NCI-H2196 treated with DMSO at 0.1 percent for 48 hours (cell line): ENCODE measurements around the gene JADE2.
"Not testable (repeated sequence)": the region's sequence is repeated elsewhere in the genome, so short reads cannot be mapped to it uniquely, and the experiment has no call there.

Experiments
- DNase-seq: peaks from one replicate; lab custom pipeline; 2025; ENCODE audit not compliant: unreplicated experiment; lab: John Stamatoyannopoulos, UW

Gene JADE2

DNA sequence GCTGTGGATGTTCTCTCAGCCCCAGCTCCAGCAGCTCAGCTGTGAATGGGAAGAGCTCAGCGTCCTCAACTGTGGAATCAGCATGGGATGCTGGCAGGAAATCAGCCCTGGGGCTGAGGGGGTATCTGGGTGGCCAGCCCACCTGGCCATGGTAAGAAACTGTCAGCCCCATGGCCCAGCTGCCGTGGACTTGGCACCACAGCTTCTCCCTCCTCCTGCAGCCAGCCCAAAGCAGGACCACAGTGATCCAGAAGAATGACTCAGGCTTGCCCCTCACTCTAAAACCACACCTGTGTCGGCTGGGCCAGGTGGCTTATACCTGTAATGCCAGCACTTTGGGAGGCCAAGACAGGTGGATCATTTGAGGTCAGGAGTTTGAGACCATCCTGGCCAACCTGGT is 59.2 kb downstream of the JADE2 start:
- DNase-seq, result no peak

DNA sequence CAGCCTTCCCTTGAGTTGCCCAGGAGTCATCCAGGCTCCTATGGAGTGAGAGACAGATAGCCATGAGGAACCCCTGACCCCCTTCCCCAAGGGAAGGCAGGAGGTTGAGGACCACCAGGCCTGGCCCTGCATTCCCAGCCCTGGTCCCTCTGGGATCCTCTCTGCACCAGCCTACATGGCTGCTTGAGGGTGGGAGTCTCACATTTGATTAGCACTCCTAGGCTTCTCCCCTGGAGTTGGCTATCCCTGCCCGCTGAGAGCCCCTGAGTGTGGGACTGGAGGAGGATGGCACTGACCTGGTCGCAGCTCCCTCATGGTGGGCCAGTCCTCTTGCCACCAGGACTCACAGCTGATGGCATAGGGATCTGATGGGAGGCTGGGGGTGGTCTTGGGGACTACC is 60.5 kb downstream of the JADE2 start:
- no peak for DNase-seq

DNA sequence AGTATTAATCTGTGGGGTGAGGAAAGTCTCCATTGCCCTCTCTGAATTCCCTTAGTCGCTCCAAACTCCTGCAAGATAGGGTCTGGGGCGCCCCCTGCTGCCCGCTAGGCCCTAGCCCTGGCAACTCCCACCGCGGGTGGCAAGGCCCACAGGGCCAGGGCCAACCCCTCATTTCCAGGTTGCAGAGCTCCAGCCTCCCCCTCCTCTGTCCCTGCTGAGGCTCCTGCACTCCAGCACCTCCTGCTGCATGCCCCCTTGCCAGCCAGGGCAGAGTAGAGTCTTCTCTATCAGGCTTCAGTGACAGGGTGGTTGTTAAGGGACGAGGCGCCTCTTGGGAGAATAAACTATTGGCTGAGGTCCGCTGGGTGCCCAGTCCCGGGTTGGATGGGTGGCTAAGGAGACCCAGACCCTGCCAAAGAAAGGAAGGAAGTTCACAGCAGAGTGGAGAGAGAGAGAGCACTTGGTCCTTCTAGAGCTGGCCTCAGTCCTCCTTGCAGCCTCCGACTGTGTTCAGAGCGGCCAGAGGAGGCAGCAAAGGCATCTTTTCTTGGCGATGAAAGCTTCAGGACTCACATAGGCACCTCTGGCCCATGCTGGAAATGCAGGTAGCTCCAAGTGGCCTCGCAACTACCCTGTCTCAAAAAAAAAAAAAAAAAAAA is 61.5 kb downstream of the JADE2 start:
- peak; percentile 44 for DNase-seq

DNA sequence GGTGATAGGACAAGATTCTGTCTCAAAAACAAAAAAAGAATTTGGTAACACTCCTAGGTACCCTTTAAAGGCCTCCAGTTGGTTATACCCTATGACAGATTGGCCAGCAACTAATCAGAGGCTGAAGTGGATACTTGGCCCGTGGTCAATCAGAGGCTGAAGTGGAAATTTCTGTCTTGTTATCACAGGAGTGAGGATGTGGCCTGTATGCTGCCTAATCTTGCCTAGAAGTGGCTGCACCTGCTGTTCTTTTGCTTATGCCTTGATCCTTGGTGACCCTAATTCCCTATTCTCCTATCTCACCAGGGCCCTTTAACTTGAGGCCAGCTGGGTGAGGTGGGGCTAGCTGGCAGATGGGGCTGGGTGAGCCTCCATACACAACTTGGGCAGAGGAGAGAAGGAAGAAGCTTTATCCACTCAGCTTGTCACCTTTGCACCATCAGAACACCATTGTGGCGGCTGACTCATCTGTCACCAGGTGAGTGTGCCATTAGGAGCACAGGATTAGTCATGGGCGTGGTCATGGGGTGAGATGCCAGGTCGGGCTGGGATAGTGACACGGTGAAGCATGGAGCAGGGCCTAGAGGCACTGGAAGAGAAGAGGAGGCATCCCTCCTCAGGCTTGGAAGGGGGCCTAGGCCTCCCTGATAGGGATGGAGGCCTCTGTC is 65.7 kb downstream of the JADE2 start:
- DNase-seq, result peak; percentile 32

DNA sequence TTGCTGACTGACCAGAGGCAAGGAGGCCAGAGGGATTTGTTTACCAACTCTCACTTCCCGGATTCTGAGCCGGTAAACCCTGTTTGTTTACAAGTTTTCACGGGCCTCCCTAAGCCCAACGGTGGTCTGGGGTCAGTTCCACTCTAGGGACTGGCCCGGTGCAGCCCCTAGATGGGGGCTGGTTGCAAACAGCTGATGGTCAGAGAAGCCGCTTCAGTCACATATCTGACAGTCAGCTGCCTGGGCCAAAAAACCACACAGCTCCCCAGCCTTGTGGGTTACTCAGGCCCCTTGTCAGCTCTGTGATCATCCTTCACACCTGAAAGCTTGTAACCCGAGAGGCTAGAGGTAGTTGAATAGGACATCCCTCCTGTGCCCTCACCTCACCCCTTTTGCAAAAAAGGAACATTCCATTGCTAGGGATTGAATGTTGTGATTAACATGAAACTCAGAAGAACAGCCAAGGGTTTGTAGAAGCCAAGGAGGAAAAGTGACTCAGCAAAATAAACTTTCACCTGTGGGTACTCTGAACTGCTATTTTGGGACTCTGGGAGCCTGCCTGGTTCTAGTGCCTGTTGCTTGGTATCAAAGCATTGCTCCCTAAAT is 66.8 kb downstream of the JADE2 start:
- no peak for DNase-seq

DNA sequence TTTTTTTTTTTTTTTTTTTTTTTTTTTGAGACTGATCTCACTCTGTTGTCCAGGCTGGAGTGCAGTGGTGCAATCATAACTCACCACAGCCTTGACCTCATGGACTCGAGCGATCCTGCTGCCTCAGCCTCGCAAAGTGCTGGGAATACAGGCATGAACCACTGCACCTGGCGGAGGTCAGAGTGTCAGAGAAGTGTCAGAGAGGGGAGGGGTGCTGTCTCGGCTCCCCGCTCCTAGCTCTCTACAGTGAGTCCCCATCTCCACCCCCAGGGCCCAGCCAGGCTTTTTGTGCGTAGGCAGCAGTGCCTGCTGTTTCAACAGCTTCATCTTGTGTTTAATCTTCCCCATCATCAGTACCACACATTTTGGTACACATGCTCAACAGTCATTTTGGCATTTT is 68.9 kb downstream of the JADE2 start:
- no peak for DNase-seq

DNA sequence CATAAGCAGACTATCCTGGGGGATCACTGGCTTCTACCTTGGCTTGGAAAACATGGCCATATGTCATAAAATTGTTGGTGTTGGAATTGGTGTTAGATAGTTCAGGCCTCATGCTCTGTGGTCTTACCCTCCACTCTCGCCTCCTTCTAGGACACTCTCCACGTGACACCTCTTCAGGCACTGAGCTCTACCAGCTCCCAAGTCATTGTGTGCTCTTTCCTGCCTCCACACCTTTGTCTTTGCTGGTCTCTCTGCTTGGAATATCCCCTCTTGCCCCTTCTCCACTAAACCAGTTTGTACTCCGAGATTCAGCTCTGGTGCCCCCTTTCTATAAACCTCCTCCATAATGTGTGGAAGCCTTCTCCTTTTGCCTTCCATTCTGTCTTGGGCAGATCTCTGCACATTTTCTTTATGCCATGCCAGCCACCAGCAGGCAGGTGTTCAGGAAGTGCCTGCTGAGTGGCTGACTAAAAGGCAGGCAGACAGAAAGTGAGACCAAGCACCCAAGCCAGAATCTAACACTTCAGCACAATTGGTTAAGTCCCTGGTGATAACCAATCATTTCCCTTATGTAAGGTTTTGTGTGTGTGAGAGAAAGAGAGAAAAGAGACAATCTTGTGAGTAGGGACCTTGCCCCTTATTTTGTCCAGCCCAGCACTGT is 69.5 kb downstream of the JADE2 start:
- peak; percentile 25 for DNase-seq

DNA sequence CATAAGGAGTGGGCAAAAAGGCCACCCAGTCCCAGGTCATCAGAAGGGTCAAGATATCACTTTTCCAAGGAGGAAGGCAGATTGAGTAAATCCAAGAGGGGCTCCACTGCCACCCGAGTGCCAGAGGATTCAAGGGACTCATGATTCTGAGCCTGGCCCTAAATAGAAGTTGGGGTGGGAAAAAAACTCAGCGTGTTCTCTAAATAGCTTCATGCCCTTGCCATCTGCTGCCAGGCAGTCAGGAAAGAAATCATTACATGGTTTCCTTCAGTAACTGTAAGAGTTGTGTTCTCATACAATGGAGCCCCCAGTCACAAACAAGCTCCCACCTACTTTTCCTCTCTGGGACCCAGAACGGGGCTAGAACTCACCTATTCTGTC is 70.0 kb downstream of the JADE2 start:
- no peak for DNase-seq

DNA sequence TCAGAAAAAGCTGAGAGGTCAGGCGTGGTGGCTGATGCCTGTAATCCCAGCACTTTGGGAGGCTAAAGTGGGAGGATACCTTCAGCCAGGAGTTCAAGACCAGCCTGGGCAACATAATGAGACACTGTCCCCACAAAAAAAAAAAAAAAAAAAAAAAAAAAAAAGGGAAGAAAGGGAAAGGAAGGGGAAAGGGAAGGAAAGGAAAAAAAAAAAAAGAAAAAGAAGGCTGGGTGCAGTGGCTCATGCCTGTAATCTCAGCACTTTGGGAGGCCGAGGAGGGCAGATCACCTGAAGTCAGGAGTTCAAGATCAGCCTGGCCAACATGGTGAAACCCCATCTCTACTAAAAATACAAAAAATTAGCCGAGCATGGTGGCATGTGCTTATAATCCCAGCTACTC is 74.3 kb downstream of the JADE2 start:
- DNase-seq, result not testable (repeated sequence)

DNA sequence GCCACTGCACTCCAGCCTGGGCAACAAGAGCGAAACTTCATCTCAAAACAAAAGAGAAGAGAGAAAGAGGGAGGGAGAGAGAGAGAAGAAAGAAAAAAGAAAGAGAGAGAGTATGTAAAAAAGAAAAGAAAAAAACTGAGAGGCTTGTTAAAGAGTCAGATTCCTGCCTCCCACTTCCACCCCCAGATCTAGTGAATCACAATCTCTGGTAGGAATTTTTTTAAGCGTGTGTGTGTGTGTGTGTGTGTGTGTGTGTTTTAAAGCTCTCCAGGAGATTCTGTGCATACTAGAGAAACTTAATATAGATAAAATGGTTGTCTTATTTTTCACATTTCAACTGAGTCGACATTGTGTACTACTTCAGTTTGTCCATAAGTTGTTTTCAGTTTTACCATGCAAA is 75.1 kb downstream of the JADE2 start:
- DNase-seq, result no peak

DNA sequence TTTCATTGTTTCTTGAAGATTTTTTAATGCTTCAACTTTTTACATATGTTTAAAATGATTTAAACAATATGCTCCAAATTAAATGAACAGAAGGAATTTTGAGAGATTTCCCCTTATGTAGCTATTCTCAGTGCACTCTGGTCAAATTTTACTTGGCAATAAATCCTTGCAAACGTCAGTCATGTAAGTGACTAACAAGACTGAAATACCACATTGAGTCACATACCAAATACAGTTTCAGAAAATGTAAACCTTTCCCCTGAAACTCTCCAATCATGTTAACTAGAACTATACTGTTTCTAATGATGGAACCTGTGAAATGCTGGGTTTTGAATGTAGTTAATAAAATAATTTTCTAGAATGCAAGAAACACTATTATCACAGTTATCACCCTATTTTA is 77.6 kb downstream of the JADE2 start:
- no peak for DNase-seq

DNA sequence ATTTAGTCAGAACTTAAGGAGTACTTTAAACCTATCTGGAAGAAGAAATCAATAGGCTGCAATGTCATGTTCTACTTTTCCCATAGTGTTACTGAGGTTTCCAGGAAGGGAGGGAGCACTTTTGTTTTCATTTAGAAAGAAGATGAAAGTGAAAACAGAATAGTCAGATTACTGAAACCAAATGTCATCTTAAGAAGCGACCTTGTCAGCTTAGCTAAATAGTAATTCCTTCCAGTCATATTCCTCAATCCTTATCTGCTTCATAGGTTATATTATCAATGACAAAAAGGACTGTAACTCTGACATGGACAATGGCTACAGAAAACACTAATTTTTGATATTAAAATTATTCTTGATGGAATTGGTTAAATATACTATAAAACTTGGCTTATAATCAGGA is 79.4 kb downstream of the JADE2 start:
- DNase-seq, result no peak

DNA sequence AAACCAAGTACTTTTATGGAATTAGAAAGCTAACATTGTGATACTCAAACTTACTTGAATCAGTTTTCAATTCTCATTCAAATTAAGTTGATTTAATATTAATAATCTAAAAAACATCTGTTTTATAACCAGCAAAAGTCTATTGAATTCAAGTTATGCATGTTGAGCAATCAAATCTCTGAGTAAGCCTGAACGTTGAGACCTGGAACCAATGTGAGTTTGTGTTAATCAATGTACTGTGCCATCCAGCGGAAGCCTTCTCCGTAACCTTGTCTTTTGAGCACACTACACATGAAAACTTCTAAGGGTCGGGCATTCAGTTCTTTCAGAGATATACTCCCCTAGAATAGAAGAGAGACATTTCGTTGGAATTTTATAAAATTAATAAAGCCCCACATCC is 81.3 kb downstream of the JADE2 start:
- DNase-seq, result no peak

DNA sequence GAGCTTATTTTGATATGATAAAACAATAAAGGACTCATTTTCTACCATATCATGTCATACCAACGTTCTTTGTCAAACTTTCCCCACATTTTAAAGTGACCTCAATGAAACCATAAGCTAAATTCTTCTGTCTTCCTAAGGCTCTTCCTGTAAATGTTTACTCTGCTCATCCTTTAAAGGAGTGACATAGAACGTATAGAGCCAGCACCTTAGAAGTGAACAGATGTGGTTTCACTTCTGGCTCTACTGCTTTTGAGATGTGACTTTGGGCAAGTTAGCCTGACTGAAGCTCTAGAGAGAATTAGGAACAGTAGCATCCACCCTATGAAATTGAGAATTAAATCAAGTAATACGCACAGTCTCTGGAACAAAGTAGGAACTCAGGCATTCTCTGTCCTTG is 83.1 kb downstream of the JADE2 start:
- no peak for DNase-seq

DNA sequence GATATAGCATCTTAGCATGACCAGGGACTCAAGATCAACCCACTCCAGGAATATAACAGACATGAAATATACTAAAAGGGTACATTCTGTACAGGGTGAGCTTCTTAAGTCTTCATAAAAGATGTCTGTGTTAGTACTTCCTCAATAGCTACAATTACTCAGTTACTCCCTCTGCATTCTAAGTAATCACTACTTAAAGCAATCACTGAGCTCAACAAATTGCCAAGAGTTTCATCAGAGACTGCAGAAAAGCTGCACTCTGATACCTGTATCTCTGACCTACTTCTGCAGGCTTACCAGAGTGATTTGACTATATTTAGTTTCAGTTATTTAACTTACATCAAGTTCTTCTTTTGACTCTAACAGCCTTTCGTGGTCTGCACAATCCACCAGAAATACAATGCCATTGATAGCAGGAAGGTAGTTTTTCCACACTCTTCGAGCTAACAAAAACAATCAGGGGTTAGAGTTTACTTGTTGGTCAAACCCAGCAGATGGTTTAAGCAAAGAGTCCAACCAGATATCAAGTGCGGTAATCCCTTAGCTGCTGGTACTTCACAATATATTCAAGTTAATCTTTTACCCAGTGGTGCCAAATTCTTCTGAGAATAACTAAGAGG is 83.9 kb downstream of the JADE2 start:
- DNase-seq, result no peak

DNA sequence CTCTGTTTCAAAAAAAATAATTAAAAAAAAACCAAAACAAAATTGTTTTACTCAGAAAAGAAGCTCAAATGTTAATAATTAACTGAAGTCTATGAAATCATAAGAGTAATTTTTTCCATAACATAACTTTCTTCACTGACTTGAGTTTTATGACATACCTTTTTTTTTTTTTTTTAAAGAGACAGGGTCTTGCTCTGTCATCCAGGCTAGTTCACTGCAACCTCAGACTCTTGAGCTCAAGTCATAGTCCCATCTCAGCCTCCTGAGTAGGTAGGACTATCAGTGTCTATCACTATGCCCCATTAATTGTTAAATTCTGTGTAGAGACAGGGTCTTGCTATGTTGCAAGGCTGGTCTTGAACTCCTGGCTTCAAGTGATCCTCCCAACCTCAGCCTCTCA is 85.3 kb downstream of the JADE2 start:
- no peak for DNase-seq

DNA sequence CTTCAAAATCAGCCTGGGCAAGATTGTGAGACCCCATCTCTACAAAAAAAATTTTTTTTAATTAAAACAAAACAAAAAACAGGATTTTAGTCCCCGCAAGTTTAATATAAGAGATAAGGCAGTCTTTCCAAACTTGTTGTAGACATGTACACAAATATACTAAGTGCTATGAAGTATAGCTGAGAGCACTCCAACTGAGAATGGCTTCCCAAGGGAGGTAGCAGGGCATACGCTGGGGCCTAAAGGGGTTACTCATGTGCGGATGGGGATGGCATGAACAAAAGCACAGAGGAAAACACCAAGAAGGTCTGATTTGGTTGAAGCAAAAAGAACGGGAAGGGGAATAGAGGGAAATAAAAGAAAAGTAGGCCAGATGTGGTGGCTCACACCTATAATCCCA is 86.0 kb downstream of the JADE2 start:
- DNase-seq, result no peak

DNA sequence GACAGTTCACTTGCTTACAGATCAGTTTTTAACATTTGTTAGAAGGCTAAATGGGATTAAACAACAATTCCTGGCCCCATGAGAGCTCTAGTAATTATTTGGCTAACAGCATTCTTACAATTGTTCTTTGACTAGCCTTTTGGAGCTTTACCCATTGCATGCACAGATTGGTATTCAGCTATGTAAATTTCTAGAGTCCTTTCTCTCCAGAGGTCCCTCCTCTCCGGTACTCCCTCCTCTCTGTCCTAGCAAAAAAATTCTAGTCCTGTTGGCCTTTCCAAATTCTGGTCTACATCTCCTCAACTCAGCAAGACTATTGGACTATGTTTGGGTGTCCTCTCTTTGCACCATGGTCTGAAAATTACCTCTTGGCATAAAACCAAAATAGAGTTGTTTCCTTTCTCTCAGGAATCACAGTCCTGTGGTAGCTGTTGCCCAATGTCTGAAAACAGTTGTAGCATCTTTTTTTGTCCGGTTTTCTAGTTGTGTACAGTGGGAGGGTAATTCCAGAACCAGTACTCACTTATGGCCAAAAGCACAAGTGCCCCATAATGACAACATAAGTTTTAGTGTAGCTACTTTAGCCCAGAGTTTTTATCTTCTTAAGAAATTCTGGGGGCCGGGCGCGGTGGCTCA is 89.1 kb downstream of the JADE2 start:
- DNase-seq, result no peak

DNA sequence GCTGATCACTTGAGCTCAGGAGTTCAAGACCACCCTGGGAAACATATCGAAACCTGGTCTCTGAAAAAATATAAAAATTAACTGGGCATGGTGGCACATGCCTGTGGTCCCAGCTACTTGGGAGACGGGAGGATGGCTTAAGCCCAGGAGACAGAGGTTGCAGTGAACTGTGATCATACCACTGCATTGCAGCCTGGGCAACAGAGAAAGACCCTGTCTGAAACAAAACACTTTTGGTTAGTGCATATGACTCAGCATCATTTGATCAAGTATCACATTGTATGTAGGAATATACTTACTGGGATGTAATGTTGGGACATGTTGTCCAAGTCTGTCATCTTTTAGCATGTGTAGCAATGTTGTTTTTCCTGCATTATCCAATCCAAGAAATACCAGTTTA is 95.2 kb downstream of the JADE2 start:
- no peak for DNase-seq

DNA sequence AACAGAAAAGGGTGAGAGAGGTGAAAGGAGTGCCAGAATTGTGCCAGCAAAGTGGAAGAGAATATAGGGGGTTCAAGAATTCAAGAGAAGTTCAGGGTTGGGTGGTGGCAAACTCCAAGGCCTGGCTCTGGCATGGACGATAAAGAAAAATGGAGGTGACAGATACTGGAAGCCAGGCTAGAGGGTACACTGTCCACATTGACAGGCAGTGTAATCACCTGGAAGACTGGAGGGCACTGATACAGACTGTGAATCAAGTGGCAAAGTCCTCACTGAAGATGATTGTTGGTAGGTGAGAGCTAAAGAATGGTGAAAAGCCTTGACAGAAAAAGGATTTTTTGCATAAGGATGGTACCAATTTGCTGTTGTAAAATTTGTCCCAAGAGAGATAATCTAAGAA is 100.1 kb downstream of the JADE2 start:
- DNase-seq, result no peak

DNA sequence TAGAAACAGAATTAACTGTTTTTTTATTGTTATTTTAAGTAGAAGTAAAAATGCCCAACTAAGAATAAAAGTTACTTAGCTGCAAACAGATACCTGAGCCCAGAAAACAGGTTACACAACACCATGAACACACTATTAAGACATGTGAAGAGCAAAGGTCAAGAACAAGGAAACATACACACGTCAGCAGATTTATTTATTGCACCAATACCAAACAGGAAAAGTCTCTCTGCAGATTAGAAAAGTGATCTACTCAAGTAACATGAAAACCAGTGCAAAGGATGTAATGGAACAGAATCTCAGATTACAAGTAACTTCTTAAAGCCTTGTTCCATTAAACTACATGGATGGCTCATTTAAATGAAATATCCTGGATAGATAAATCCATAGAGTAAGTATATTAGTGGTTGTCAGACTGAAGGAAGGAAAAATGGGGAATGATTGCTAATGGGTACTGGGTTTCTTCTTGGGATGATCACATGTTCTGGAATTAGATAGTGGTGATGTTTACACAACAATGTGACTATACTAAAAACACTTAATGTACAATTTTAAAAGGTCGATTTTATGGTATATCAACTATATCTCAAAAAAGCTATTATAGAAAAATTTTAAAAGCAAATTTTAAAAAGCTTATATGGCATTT is 101.0 kb downstream of the JADE2 start:
- no peak for DNase-seq
